HG03139 (cell line): ENCODE measurements around the gene SCAMP3.

Experiments
- ATAC-seq: cut with Tn5 transposase; IDR thresholded peaks from one replicate; pipeline ENCODE4 v1.9.1; 2021; ENCODE audit not compliant: unreplicated experiment

Gene SCAMP3

DNA sequence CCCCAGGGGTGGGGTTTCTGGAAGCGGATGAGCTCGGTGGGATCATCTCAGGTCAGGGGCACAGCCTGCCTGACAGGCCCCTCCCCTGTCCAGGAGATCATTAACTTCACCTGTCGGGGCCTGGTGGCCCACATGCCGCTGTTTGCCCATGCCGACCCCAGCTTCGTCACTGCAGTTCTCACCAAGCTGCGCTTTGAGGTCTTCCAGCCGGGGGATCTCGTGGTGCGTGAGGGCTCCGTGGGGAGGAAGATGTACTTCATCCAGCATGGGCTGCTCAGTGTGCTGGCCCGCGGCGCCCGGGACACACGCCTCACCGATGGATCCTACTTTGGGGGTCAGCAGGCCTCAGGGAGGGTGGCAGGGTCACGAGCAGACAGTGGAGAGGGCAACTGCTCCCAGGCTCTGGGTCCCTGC, 23.5 kb upstream of the SCAMP3 start:
- no peak for ATAC-seq

DNA sequence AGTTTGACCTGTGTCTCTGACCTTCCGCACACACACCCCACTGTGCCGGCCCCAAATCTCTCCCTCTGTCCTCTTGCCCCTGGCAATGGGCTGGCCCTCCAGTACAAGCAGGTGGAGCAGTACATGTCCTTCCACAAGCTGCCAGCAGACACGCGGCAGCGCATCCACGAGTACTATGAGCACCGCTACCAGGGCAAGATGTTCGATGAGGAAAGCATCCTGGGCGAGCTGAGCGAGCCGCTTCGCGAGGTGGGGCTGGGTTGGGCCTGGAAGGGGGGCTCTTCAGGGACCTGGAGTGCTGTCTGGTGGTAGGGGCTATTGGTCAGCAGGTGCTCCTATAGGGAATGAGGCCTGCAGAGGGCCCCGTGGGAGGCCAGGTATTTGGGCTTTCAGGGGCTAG, 22.9 kb upstream of the SCAMP3 start:
- ATAC-seq: no peak

- ATAC-seq: no peak
Observed at GRCh38 chr1:155284476-155284875, 22.3 kb upstream of the SCAMP3 start.

DNA sequence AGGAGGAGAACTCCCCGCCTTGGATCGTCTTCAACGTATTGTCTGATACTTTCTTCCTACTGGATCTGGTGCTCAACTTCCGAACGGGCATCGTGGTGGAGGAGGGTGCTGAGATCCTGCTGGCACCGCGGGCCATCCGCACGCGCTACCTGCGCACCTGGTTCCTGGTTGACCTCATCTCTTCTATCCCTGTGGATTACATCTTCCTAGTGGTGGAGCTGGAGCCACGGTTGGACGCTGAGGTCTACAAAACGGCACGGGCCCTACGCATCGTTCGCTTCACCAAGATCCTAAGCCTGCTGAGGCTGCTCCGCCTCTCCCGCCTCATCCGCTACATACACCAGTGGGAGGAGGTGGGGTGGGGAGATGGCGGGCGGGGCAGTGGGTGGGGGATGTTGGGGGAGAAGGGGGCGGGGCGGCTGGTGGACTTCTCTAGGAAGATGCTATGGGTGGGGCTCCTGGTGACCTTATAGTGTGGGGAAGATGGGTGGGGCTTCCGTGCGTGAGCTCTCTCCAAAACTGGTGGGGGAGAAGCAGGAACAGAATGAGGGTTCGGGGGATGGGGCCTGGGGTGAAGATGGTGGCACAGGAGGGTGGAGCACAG, 20.4 kb upstream of the SCAMP3 start:
- ATAC-seq: no peak

GRCh38 chr1:155279268-155279667, 17.1 kb upstream of the SCAMP3 start:
- no peak for ATAC-seq

DNA sequence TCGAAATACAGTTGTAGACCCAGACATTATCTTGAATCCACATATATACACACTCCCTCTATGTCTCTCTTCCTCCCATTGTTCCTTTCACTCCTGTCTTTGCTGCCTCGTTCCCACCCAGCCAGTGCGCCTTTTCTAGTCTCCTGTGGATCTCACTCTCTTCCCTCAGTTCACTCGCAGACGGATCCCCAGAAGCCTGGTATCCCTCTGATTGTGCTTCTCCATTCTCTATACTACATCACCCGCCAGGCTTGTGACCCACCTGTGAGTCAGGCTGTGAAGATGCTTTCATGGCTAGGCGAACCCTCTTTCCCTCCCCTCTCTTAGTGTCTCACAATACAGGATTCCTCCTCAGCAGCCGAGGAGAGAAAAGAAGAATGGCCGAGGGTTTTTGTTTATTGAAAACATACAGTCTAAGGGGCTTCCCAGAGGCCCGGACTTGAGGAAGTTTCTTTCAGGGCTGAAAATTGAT, 16.6 kb upstream of the SCAMP3 start:
- no peak for ATAC-seq

GRCh38 chr1:155277902-155278688, 15.9 kb upstream of the SCAMP3 start:
- no peak for ATAC-seq

GRCh38 chr1:155277070-155277901, 15.1 kb upstream of the SCAMP3 start, which contains the start of gene HCN3:
TSS of gene HCN3 (plus strand) at chr1:155277463. CDS start at chr1:155277591, 128 bp downstream.
- peak; percentile 64 for ATAC-seq

DNA sequence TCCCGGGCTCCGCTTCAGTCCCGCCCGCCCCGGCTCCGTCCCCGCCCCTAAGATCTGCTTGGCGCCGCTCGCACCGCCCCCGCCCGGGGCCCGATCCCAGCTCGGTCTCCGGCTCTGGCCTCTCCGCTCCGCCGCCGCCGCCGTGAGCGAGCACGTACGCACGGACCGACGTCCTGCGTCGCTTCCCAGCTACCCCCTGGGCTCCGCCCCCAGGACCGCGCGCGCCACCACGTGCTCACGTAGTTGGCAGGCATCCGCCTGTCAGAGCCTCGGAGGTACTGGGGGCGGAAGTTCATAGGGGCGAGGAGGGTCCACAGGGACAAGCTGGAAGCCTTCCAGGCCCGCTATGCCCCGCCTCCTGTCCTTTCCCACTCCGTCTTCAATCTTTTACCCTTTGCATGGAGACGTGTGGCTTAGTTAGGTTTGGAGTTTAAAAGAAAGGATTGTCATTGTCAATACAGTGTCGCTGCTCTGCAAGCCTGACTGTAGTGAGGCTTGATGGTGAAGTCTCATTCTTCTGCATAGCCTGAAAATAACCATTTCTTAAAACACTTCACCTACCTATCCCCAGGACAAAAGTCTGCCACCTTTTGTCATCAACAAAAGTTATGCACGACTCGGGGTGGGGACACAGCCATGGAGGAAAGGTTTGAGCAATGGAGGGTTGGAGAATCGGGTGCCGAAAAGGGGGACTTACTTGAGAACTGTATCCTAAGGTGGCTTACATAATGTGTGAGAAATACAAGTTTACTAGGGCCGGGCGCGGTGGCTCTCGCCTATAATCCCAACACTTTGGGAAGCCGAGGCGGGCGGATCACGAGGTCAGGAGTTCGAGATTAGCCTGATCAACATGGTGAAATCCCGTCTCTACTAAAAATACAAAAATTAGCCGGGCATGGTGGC, 11.4 kb upstream of the SCAMP3 start, which contains the start of gene CLK2:
CLK2 (minus strand) TSS at position 162 of the 903 bp plus-strand sequence. CDS start 2,527 bp downstream, outside the sequence.
- peak; percentile 75 for ATAC-seq

DNA sequence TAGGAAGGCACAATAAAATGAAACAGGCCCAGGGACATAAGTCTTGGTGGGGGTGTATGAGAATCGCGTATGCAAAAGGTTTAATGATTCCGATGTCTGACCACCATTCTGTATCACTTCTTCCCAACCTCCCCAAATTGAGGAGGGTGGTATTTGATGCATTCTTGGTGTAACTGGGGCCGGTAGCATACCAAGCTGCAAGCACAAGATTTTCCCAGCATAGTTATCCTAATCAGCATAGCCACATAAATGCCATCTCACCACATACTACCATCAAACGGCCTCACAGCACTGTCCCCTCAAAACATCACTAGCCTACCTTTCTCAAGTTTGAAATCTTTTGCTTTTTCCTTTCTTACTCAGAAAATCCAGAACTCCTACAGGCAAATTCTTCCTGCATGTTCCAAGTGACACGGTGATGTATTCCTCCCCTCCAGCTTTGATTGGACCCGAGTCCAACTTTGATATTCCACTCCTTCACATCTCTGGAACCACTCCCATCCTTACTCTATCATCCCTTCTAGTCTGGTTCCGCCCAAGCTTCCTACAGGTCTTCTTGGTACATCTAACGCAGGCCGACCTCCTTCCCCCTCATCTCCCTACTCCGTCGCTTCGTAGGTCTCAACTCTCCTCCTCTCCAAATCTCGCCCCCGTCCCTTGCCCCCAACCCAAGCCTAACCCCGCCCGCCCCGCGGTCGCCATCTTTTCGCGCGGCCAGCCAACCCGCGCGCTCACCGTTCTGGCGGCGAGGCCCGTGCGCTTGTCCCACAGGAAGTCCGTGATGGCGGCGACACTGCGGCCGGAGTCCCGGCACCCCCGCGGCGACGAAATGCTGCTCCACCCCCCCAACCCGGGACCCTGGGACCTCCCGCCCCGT, 10.5 kb upstream of the SCAMP3 start:
- peak; percentile 14 for ATAC-seq

DNA sequence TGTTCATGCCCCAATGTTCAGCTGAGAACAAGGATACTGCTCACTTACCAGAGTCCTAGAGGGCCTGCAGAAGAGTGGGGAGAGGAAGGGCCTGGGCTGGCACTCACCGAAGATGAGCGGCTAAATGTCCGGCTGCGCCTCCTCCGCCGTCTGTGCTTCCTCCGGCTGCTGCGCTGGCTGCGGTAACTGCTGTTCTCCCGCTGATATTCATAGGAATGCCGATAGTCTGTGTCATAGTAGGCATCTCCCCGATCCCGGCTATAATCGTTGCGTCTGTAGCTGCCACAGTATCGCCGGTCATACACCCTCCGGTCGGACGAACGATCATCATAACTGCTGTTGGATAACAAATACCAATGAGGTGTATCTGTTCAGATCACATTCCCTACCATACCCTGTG, 7.2 kb upstream of the SCAMP3 start:
- ATAC-seq: no peak

- ATAC-seq: no peak
Observed at GRCh38 chr1:155268630-155269029, 6.5 kb upstream of the SCAMP3 start.

DNA sequence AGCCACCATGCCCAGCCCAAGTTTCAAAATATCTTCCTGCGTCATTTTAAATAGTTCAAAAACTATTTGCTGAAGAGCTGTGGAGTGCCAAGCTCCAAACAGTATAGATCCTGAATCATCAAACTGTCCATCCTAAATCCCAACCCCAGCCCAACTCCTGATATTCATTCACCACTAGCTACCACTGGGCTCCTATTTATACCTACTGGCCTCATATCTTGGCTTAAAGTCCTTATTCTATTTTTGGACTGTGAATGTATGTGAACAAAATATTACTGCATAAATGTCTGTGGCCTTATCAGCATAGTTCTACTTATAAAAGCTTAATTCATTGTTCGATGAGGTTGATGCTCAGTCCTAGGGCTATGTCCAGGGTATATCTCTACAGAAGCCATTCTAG, 5.2 kb upstream of the SCAMP3 start:
- no peak for ATAC-seq

GRCh38 chr1:155266553-155266952, 4.4 kb upstream of the SCAMP3 start:
- ATAC-seq: no peak

- ATAC-seq: no peak
Observed at GRCh38 chr1:155263067-155263466, 907 bp upstream of the SCAMP3 start.

- ATAC-seq: no peak
Observed at GRCh38 chr1:155261493-155261851, 688 bp downstream of the SCAMP3 start.

- no peak for ATAC-seq
Observed at GRCh38 chr1:155260276-155260675, 1.9 kb downstream of the SCAMP3 start.

- no peak for ATAC-seq
Observed at GRCh38 chr1:155256058-155256852, 5.9 kb downstream of the SCAMP3 start.
